H9 (cell line): ENCODE results near the gene RMI2. TPM values are rescaled to one million over a fixed set of nuclear protein-coding genes. Genes with fewer than 3 reads are reported as not detected.

Source experiments
- DNase-seq: peaks from one replicate; pipeline ENCODE4 v3.0.0-alpha.2; 2017
- H2AFZ ChIP-seq: one replicate; pipeline ENCODE4 v1.6.1; 2013; ENCODE audit warnings: mild to moderate bottlenecking, low read length, control low read depth, moderate library complexity
- H2AK5ac ChIP-seq: 2 replicates; pipeline ENCODE4 v1.6.1; 2013; ENCODE audit warnings: low read length, control low read depth, mixed read lengths; ENCODE audit not compliant: insufficient read length
- H2BK120ac ChIP-seq: one replicate; pipeline ENCODE4 v1.6.1; 2013; ENCODE audit warnings: low read depth, mild to moderate bottlenecking, low read length, control low read depth, inconsistent platforms; ENCODE audit not compliant: poor library complexity, severe bottlenecking
- H2BK12ac ChIP-seq: 2 replicates; pipeline ENCODE4 v1.6.1; 2013; ENCODE audit warnings: low read length, control low read depth, mixed read lengths, low read depth; ENCODE audit not compliant: insufficient read length
- H2BK15ac ChIP-seq: 2 replicates; pipeline ENCODE4 v1.6.1; 2013; ENCODE audit warnings: low read depth, low read length, control low read depth
- H2BK20ac ChIP-seq: one replicate; pipeline ENCODE4 v1.6.1; 2013; ENCODE audit warnings: low read depth, mild to moderate bottlenecking, low read length, control low read depth, inconsistent platforms; ENCODE audit not compliant: poor library complexity, severe bottlenecking
- H2BK5ac ChIP-seq: 2 replicates; pipeline ENCODE4 v1.6.1; 2013; ENCODE audit warnings: low read length, control low read depth, mixed read lengths; ENCODE audit not compliant: insufficient read length
- H3K14ac ChIP-seq: 2 replicates; pipeline ENCODE4 v1.6.1; 2013; ENCODE audit warnings: low read length, control low read depth; ENCODE audit not compliant: insufficient read depth
- H3K18ac ChIP-seq: 2 replicates; pipeline ENCODE4 v1.6.1; 2013; ENCODE audit warnings: low read depth, mild to moderate bottlenecking, mixed read lengths, low read length, control low read depth; ENCODE audit not compliant: insufficient read length
- H3K23ac ChIP-seq: 2 replicates; pipeline ENCODE4 v1.6.1; 2013; ENCODE audit warnings: low read length, control low read depth, mixed read lengths, low read depth; ENCODE audit not compliant: insufficient read length
- H3K23me2 ChIP-seq: 2 replicates; pipeline ENCODE4 v1.6.1; 2013; ENCODE audit warnings: low read depth, mild to moderate bottlenecking, mixed read lengths, low read length, control low read depth; ENCODE audit not compliant: insufficient read length, poor library complexity, severe bottlenecking
- H3K27ac ChIP-seq: 2 replicates; pipeline ENCODE4 v1.5.1; 2013; ENCODE audit warnings: low read length, control low read depth, mixed read lengths, low read depth; ENCODE audit not compliant: insufficient read length
- H3K27me3 ChIP-seq: 2 replicates; pipeline ENCODE4 v1.6.1; 2013; ENCODE audit warnings: low read length, control low read depth, inconsistent platforms; ENCODE audit not compliant: insufficient read depth
- H3K4ac ChIP-seq: 2 replicates; pipeline ENCODE4 v1.6.1; 2013; ENCODE audit warnings: low read depth, mild to moderate bottlenecking, control low read depth, inconsistent platforms, low read length, moderate library complexity
- H3K4me1 ChIP-seq: 2 replicates; pipeline ENCODE4 v1.6.1; 2013; ENCODE audit warnings: low read length, control low read depth, inconsistent platforms; ENCODE audit not compliant: insufficient read depth
- H3K4me2 ChIP-seq: 2 replicates; pipeline ENCODE4 v1.6.1; 2013; ENCODE audit warnings: low read length, control low read depth, mixed read lengths; ENCODE audit not compliant: insufficient read length, insufficient read depth
- H3K56ac ChIP-seq: 2 replicates; pipeline ENCODE4 v1.6.1; 2013; ENCODE audit warnings: low read depth, mild to moderate bottlenecking, mixed read lengths, low read length, control low read depth; ENCODE audit not compliant: insufficient read length
- H3K79me1 ChIP-seq: 2 replicates; pipeline ENCODE4 v1.6.1; 2013; ENCODE audit warnings: low read depth, mild to moderate bottlenecking, moderate library complexity, low read length, control low read depth, inconsistent platforms; ENCODE audit not compliant: insufficient read depth, poor library complexity, severe bottlenecking
- H3K79me2 ChIP-seq: 2 replicates; pipeline ENCODE4 v1.6.1; 2013; ENCODE audit warnings: low read length, control low read depth, inconsistent platforms; ENCODE audit not compliant: insufficient read depth
- H3K9ac ChIP-seq: 2 replicates; pipeline ENCODE4 v1.6.1; 2013; ENCODE audit warnings: low read length, control low read depth, mixed read lengths; ENCODE audit not compliant: insufficient read length; ENCODE audit errors: extremely low read depth
- H3K9me3 ChIP-seq: one replicate; pipeline ENCODE4 v1.6.1; 2013; ENCODE audit warnings: low read depth, low read length, inconsistent platforms; ENCODE audit not compliant: control insufficient read depth
- H3T11ph ChIP-seq: one replicate; pipeline ENCODE4 v1.6.1; 2013; ENCODE audit warnings: mild to moderate bottlenecking, low read length, control low read depth, inconsistent platforms
- H4K20me1 ChIP-seq: one replicate; pipeline ENCODE4 v1.6.1; 2013; ENCODE audit not compliant: control insufficient read depth, insufficient read length, insufficient read depth
- H4K5ac ChIP-seq: 2 replicates; pipeline ENCODE4 v1.6.1; 2013; ENCODE audit warnings: low read depth, mild to moderate bottlenecking, mixed read lengths, low read length, control low read depth; ENCODE audit not compliant: insufficient read length
- H4K8ac ChIP-seq: replicated peaks from 2 replicates; pipeline ENCODE4 v1.6.1; 2013; ENCODE audit warnings: low read length, control low read depth, mixed read lengths, low read depth; ENCODE audit not compliant: insufficient read length
- H4K91ac ChIP-seq: 2 replicates; pipeline ENCODE4 v1.6.1; 2013; ENCODE audit warnings: low read depth, mild to moderate bottlenecking, moderate library complexity, mixed read lengths, low read length, control low read depth; ENCODE audit not compliant: insufficient read length
- H3K27ac Mint-ChIP-seq, 3 experiments: 2 replicates in 2 of 3; 3 replicates in 1 of 3; pipeline ENCODE4 v1.8.0; 2020 to 2021; ENCODE audit warnings: mixed read lengths in 3 of 3, mild to moderate bottlenecking in 1 of 3, moderate library complexity in 1 of 3
- H3K27me3 Mint-ChIP-seq: 2 replicates; pipeline ENCODE4 v1.8.0; 2021; ENCODE audit warnings: low read depth, mild to moderate bottlenecking, moderate library complexity, mixed read lengths
- H3K36me3 Mint-ChIP-seq, 3 experiments: 2 replicates in 2 of 3; 3 replicates in 1 of 3; pipeline ENCODE4 v1.8.0; 2020 to 2021; ENCODE audit warnings: low read depth in 3 of 3, mixed read lengths in 3 of 3; ENCODE audit not compliant: insufficient read depth in 1 of 3
- H3K4me1 Mint-ChIP-seq, 2 experiments: 2 replicates each; pipeline ENCODE4 v1.8.0; 2020; ENCODE audit warnings: mixed read lengths in 2 of 2
- H3K4me3 Mint-ChIP-seq, 2 experiments: 2 replicates in 1 of 2; 3 replicates in 1 of 2; pipeline ENCODE4 v1.8.0; 2020 to 2021; ENCODE audit warnings: mild to moderate bottlenecking in 2 of 2, mixed read lengths in 2 of 2, moderate library complexity in 1 of 2
- H3K9me3 Mint-ChIP-seq, 2 experiments: 2 replicates in 1 of 2; 3 replicates in 1 of 2; pipeline ENCODE4 v1.8.0; 2020; ENCODE audit warnings: mild to moderate bottlenecking in 2 of 2, mixed read lengths in 2 of 2, moderate library complexity in 1 of 2
- CTCF ChIP-seq: fragments of 200-600 bp; sonication (generic); conservative IDR thresholded peaks from 3 replicates; pipeline ENCODE4 v1.8.0; 2021; ENCODE audit warnings: antibody characterized with exemption, mild to moderate bottlenecking
- WGBS: extraction: QIAGEN DNeasy Blood & Tissue Kit; methylation state at CpG from one replicate; pipeline ENCODE4 v1.1.7; 2013; ENCODE audit warnings: missing lambda C conversion rate, low lambda C conversion rate, mixed read lengths; ENCODE audit not compliant: insufficient read length; ENCODE audit errors: extremely low coverage; 5-methylcytosine and 5-hydroxymethylcytosine counted together
- total RNA-seq: library from RNA; stranded (reverse); gene quantifications from 2 replicates; pipeline ENCODE4 v1.2.1, GENCODE V29; 2021

Gene RMI2
- total RNA-seq, 1 experiment from 2014 or later: 57.6 TPM

GRCh38 chr16:11374255-11374654 is 29.0 kb downstream of the RMI2 start:
- Histone ChIP-seq H3K56ac (no peak overlapping the region), H2AFZ (no peak overlapping the region), H3K4me2 (no peak overlapping the region), H3K9me3 (no peaks in the 10 kb centered on the region), H2BK15ac (no peak overlapping the region), H3K14ac (no peak overlapping the region), H2BK20ac (no peak overlapping the region), H3K23ac (no peak overlapping the region), H3K4ac (no peak overlapping the region), H2BK120ac (no peak overlapping the region), H2BK12ac (no peak overlapping the region), H3K23me2 (no peaks in the 10 kb centered on the region), H4K5ac (no peak overlapping the region), H3K9ac (no peak overlapping the region), H3T11ph (no peak overlapping the region), H4K20me1 (no peaks in the 10 kb centered on the region), H3K27ac (no peak overlapping the region), H3K18ac (no peak overlapping the region), H2BK5ac (no peak overlapping the region), H3K27me3 (no peaks in the 10 kb centered on the region), H3K79me2 (no peaks in the 10 kb centered on the region), H3K79me1 (no peaks in the 10 kb centered on the region), H2AK5ac (no peak overlapping the region), H3K4me1 (no peaks in the 10 kb centered on the region; the same call in 1 of the 2 replicates), H4K91ac (no peak overlapping the region), H4K8ac (no peak overlapping the region)
- no peaks in the 10 kb centered on the region; the same call in 1 of the 2 replicates for H3K27me3 Mint-ChIP-seq
- DNase-seq: no peak
- peaks cover 4 to 19% of the 10 kb centered on the region in 2 experiments for H3K4me1 Mint-ChIP-seq
- H3K27ac Mint-ChIP-seq: no peak overlapping the region
- no peaks in the 10 kb centered on the region for H3K36me3 Mint-ChIP-seq
- WGBS: no CpG with 5 or more reads among the region's 4 CpGs
- H3K9me3 Mint-ChIP-seq: peaks cover 0 to 3% of the 10 kb centered on the region in 2 experiments; a peak in 3 of 5 replicates
- H3K4me3 Mint-ChIP-seq: no peak overlapping the region
- TF ChIP-seq CTCF: no peak
